Stimulated activated CD4-positive, alpha-beta T cell treated with anti-CD3 and anti-CD28 coated beads, Interleukin-4, amount 100 ng/mL, for 48 hours (primary cell): ENCODE data around the gene TAGLN2.
A peak's percentile ranks its signal among the peaks of the same experiment; 100 is the strongest.

Source experiments
- DNase-seq, 2 donors: peaks; one replicate each; pipeline ENCODE4 v3.0.0-alpha.2; 2020; ENCODE audit warnings: low read depth in 2 of 2

The TAGLN2 gene

GRCh38 chr1:159935305-159935704, 10.0 kb upstream of the TAGLN2 start:
- DNase-seq: no peak

- no peak for DNase-seq
These were observed 9.1 kb upstream of the TAGLN2 start for GRCh38 chr1:159934136-159935039.

- no peak for DNase-seq
These were observed 8.0 kb upstream of the TAGLN2 start for GRCh38 chr1:159933347-159933746.

GRCh38 chr1:159932296-159933285, 7.3 kb upstream of the TAGLN2 start:
- DNase-seq: no peak

GRCh38 chr1:159931795-159932173, 6.5 kb upstream of the TAGLN2 start:
- no peak for DNase-seq

- DNase-seq: no peak
These were observed 5.9 kb upstream of the TAGLN2 start for GRCh38 chr1:159931101-159931794.

- DNase-seq: no peak
These were observed 5.3 kb upstream of the TAGLN2 start for GRCh38 chr1:159930634-159931033.

- DNase-seq: no peak
These were observed 4.9 kb upstream of the TAGLN2 start for GRCh38 chr1:159930216-159930615.

- DNase-seq: no peak
These were observed 4.1 kb upstream of the TAGLN2 start for GRCh38 chr1:159929155-159930051.

GRCh38 chr1:159928491-159929050, 3.3 kb upstream of the TAGLN2 start:
- no peak for DNase-seq

GRCh38 chr1:159927849-159928431, 2.6 kb upstream of the TAGLN2 start:
- DNase-seq: no peak

GRCh38 chr1:159927211-159927848, 2.0 kb upstream of the TAGLN2 start:
- no peak for DNase-seq

GRCh38 chr1:159925719-159926078, 392 bp upstream of the TAGLN2 start:
- peak in 1 of 2 donors; percentile 35 for DNase-seq

- peak; percentile 37 to 66 for DNase-seq
These were observed 1.1 kb downstream of the TAGLN2 start for GRCh38 chr1:159924025-159924790.

- DNase-seq: peak; percentile 49 to 76
These were observed 1.9 kb downstream of the TAGLN2 start for GRCh38 chr1:159923203-159924024.

GRCh38 chr1:159922511-159923202, 2.6 kb downstream of the TAGLN2 start:
- no peak for DNase-seq
